Activated effector memory CD4-positive, alpha-beta T cell treated with anti-CD3 and anti-CD28 coated beads, Interleukin-2, amount 50 U/mL, for 16 hours (primary cell): ENCODE results near the gene PFN1.
A peak's percentile ranks its signal among the peaks of the same experiment; 100 is the strongest.
"Not testable (repeated sequence)": the region's sequence is repeated elsewhere in the genome, so short reads cannot be mapped to it uniquely, and the experiment has no call there.

Experiments
- DNase-seq: peaks from one replicate; pipeline ENCODE4 v3.0.0-alpha.2; 2020

Gene PFN1

DNA sequence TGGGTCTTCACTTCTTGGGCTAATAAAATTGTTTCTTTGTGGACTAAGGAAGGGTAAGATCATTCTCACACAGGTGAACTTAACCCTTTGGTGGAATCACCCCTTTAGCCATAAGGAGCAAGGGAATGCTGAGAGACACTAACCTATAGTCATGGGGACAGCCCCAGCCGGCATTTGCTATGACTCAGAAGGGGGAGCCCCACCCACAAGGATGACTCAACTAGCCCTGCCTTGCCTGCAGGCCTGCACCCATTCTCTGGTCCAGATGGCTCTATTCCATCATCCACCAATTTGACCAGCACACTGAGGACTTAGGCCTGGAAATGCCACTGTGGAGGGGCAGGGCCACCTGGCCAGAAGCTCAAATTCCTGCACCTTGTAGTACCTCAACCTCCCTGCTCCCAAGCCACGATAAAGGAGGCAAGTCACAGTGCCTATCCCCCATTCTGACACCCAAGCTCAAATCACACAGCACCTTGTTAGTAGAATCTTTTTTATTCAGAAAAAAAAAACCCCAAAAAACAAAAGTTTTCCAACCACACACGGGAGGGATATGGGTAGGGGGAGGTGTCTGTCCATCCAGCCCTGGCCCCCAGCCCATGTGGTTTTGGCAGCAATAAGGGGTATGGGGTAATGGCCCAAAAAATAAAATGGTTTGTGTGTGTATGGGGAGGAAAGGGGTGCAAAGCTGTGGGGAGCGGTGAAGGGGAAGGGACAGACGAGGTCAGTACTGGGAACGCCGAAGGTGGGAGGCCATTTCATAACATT, 3.0 kb downstream of the PFN1 start:
- DNase-seq = peak; percentile 94

- peak; percentile 72 for DNase-seq
These were observed 3.7 kb downstream of the PFN1 start for GRCh38 chr17:4944554-4945175.

DNA sequence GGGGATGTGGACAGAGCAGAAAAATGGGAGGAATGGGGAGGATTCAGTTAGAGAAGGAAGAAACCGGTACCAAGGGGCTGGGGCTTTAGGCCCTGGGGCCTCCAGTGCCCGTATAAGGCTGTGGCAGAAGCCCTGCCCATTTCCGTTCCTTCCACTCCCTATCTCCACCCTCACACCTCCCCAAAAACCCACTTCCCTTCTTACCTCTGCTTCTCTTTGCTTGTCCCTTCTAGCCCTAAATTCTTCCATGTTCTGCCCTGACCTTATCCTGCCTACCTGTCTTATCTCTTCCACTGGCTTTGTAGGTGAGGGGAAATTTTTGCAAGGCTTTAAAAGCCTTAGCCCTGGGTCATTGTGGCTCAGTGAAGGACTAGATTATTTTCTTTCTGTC, 4.2 kb downstream of the PFN1 start:
- DNase-seq = peak; percentile 83

DNA sequence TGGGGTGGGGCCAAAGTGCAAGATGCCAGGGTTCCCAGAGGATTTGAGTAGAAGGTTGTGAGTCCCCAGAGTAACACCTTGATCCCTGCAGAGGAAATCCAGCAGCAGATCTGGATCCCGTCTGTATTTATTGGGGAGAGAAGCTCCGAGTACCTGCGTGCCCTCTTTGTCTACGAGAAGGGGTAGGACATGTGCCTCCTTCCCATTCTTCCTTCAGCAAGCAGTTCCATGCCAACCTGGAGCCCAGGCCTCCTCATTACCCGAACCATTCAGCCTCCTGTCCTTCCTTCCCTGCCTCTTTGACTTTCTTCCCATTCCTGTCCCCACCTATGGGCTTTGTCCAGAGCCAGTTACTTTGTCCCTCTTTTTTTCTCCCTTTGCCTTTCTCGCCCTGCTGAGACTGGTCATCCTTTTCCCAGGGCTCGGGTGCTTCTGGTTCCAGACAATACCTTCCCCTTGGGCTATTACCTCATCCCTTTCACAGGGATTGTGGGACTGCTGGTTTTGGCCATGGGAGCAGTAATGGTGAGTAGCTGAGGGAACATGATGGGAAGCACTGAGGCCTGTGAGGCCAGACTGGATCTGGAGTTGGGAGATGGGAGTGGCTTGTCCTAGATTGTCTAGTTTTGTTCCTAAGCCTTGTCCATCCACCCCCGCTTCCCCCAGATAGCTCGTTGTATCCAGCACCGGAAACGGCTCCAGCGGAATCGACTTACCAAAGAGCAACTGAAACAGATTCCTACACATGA, 5.4 kb downstream of the PFN1 start:
- no peak for DNase-seq

- DNase-seq = no peak
These were observed 7.1 kb downstream of the PFN1 start for GRCh38 chr17:4941319-4941610.

- peak; percentile 80 for DNase-seq
These were observed 7.6 kb downstream of the PFN1 start for GRCh38 chr17:4940555-4941318.

GRCh38 chr17:4939796-4940554, 8.4 kb downstream of the PFN1 start, which contains the start of the genes RNF167 and SLC25A11:
TSS of gene RNF167 (plus strand) at chr17:4940268. CDS start at chr17:4940910, 642 bp downstream.
TSS of gene SLC25A11 (minus strand) at chr17:4940046. CDS start at chr17:4939910, 136 bp downstream.
- DNase-seq = peak; percentile 98

DNA sequence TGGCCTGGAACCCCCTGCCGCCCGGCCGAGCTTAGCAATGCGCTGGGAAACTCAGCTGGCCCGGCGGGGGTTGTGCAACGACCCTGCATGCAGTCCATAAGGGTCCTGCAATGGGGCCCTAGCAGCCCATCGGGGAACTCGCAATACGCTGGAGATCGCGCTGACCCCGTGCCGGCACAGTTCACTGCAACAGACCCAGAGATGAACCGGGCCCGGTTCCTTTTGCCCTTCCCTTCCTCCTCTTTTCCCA, 8.9 kb downstream of the PFN1 start:
- no peak for DNase-seq

DNA sequence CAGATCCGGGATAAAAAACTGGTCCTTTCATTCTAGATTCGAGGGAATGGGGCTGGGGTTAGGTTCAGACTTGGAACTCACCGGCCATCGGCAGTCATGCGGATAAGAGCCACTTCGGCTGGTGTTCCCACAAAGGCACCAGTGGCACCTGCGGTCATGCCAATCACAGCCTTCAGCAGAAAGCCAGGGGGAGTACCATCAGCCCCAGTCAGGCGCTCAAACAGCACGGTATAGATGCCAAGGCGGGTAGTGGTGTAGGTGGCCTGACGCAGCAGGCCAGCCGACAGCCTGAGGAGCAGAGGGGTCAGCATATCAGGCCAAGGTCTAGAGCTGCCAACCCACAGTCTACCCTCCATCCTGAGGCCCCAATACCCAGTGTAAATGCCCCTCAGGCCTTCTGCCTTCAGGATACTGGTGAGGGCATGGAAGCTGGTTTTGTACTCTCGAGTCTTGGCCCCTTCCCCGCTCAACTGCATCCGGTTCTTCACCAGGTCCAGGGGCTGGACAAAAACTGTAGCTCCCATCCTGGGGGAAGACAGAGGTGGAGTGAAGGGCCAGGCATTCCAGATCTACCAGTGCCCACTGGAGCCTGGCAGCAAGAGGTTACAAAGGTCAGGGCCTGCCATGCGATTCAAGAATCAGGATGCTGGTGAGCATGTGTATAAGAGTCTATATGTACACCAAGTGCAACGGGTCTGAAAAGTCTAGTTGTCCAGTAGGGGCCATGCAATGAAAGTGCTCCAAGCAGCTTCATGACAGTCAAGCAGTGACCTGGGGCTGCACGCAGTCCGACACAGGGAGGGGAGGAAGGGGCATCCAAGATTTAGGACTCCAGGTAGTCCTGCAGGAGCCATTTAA, 9.4 kb downstream of the PFN1 start:
- DNase-seq = no peak

GRCh38 chr17:4938069-4938491, 10.2 kb downstream of the PFN1 start:
- DNase-seq = no peak

- DNase-seq = no peak
These were observed 10.8 kb downstream of the PFN1 start for GRCh38 chr17:4937553-4937952.

DNA sequence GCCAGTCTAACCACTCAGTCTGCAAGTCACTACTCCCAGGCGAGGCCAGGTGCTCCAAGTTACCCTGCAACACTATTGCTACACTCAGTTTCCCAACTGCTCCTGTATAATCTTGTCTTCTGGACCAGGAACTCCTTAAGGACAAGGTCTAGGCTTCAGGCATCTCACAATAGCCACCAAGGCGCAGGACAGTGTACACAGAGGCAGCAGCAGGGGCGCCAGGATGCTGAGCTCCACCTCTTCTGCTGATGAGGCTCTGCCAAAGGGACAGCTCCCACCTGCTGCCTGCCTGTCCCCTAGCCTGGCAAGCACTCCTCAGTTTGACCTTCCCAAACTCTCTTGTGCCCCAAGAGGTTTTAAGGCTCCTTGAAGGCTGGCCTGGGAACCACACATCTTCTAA, 11.9 kb downstream of the PFN1 start:
- DNase-seq = no peak

DNA sequence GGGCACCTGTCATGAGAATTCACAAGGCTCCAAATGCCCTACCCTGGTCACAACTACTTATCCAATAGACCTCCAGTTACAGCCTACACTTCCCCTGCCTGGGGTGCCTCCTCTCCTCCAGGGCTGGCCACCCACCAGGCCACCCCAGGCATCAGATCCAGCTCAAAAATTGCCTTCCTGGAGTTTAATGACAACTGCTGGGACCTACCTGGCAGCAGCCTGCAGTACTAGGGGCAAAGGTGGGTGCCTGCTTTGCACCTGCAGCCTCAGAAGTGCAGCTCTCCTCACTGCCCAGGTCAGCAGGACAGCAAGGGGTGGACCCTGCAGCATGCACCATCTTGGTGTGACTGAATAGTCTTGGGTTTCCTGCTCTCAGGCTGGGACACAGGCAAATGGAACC, 12.7 kb downstream of the PFN1 start:
- DNase-seq = no peak

DNA sequence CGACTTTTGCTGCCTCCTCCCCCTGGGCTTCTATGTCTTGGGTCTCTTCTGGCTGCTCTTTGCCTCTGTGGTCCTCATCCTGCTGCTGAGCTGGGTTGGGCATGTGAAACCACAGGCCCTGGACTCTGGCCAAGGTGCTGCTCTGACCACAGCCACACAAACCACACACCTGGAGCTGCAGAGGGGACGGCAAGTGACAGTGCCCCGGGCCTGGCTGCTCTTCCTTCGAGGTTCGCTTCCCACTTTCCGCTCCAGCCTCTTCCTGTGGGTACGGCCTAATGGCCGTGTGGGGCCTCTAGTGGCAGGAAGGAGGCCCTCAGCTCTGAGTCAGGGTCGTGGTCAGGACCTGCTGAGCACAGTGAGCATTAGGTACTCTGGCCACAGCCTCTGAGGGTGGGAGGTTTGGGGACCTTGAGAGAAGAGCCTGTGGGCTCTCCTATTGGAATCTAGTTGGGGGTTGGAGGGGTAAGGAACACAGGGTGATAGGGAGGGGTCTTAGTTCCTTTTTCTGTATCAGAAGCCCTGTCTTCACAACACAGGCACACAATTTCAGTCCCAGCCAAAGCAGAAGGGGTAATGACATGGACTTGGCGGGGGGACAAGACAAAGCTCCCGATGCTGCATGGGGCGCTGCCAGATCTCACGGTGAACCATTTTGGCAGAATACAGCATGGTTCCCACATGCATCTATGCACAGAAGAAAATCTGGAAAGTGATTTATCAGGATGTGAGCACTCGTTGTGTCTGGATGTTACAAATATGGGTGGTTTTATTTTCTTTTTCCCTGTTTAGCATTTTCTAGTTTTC, 14.0 kb downstream of the PFN1 start:
- no peak for DNase-seq

DNA sequence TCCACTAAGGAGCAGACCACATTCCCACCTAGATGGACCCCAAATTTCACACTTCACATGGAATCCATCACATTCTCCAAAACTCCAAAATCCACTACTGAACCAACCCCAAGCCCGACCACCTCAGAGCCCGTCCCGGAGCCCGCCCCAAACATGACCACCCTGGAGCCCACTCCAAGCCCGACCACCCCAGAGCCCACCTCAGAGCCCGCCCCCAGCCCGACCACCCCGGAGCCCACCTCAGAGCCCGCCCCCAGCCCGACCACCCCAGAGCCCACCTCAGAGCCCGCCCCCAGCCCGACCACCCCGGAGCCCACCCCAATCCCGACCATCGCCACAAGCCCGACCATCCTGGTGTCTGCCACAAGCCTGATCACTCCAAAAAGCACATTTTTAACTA, 14.7 kb downstream of the PFN1 start:
- no peak for DNase-seq

- DNase-seq = no peak
These were observed 15.6 kb downstream of the PFN1 start for GRCh38 chr17:4932756-4933155.

DNA sequence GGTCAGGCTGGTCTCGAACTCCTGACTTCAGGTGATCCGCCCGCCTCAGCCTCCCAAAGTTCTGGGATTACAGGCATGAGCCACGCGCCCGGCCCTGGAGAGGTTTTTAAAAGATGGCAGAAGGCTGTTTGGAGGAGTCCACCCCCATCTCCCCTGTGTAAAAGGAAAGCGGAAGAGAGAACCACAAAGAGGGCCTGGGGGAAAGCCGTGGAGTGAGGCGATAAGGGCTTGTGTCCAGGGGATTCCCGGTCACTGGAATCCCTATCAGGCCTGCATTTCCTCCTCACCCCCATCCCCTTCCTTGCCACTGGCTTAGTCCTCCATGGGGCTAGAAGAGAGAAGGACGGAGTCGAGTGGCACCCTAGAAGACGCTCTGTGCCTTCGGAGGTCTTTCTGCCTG, 16.4 kb downstream of the PFN1 start, which contains the start of gene GP1BA:
GP1BA (plus strand) TSS at position 315 of the 400 bp plus-strand sequence. CDS start 328 bp downstream, outside the sequence.
- no peak for DNase-seq

- no peak for DNase-seq
These were observed 19.4 kb downstream of the PFN1 start for GRCh38 chr17:4928881-4929280.

- DNase-seq = not testable (repeated sequence)
These were observed 21.6 kb downstream of the PFN1 start for GRCh38 chr17:4926577-4927335.

DNA sequence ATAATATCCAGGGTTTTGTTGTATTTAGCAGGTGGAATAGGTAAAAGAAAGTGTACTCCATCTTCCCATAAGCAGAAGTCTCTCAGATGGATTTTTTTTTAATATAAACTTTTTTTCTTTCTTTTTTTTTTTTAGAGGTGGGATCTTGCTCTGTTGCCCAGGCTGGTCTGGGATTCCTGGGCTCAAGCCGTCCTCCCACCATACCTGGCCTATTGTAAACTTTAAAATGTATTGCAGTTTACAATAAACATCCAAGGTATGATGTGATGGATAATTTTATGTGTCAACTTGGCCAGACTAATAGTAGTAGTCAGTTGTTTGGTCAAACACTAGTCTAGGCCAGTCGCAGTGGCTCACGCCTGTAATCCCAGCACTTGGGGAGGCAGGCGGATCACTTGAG, 27.0 kb downstream of the PFN1 start:
- DNase-seq = no peak
